Measurements from ENCODE around the gene PLB1.
"Not testable (repeated sequence)": the region's sequence is repeated elsewhere in the genome, so short reads cannot be mapped to it uniquely, and the experiment has no call there.

The PLB1 gene

GRCh38 chr2:28546242-28546641 lies 50.4 kb downstream of the PLB1 start:
- H3K4me1 ChIP-seq (ENCODE audit: insufficient read depth, low read length) = no peaks in the 10 kb centered on the region
- no peaks in the 10 kb centered on the region for H3K36me3 ChIP-seq (ENCODE audit: insufficient read depth, low read length)
- no peak overlapping the region for H3K4me3 ChIP-seq (ENCODE audit: low read depth in 1 of 2, low read length in 2 of 2)
- no peaks in the 10 kb centered on the region for H3K9me3 ChIP-seq (ENCODE audit: insufficient read depth, low read length, severe bottlenecking)
- no peak overlapping the region for H3K9ac ChIP-seq (ENCODE audit: low read depth, low read length)
- H3K27me3 ChIP-seq (ENCODE audit: insufficient read depth, low read length, poor library complexity) = peaks cover 10% of the 10 kb centered on the region
- TF ChIP-seq CTCF (IDR thresholded peaks at IDR 0.05; ENCODE audit: borderline replicate concordance, extremely low read depth, low read length, poor library complexity, severe bottlenecking) (no peak), EZH2 (IDR thresholded peaks at IDR 0.05; ENCODE audit: borderline replicate concordance, low read depth, low read length, severe bottlenecking) (no peak)
- no peak overlapping the region for H3K4me2 ChIP-seq (ENCODE audit: insufficient read depth, low read length)
- no peaks in the 10 kb centered on the region for H3K79me2 ChIP-seq (ENCODE audit: insufficient read depth, low read length)
- H3K27ac ChIP-seq (ENCODE audit: low read length) = no peak overlapping the region
- H2AFZ ChIP-seq (ENCODE audit: low read depth, low read length) = no peak overlapping the region
- no peak for DNase-seq
- no peaks in the 10 kb centered on the region for H4K20me1 ChIP-seq (ENCODE audit: insufficient read depth, low read length)
- ATAC-seq (ENCODE audit: insufficient read depth, low read depth) = no peak

GRCh38 chr2:28547223-28547860 lies 51.5 kb downstream of the PLB1 start:
- no peak overlapping the region for H2AFZ ChIP-seq (ENCODE audit: low read depth, low read length)
- no peaks in the 10 kb centered on the region for H4K20me1 ChIP-seq (ENCODE audit: insufficient read depth, low read length)
- H3K4me1 ChIP-seq (ENCODE audit: insufficient read depth, low read length) = no peaks in the 10 kb centered on the region
- no peak overlapping the region for H3K27ac ChIP-seq (ENCODE audit: low read length)
- H3K36me3 ChIP-seq (ENCODE audit: insufficient read depth, low read length) = no peaks in the 10 kb centered on the region
- no peak overlapping the region for H3K4me3 ChIP-seq (ENCODE audit: low read depth in 1 of 2, low read length in 2 of 2)
- H3K79me2 ChIP-seq (ENCODE audit: insufficient read depth, low read length) = no peaks in the 10 kb centered on the region
- TF ChIP-seq CTCF (IDR thresholded peaks at IDR 0.05; ENCODE audit: borderline replicate concordance, extremely low read depth, low read length, poor library complexity, severe bottlenecking) = no peak
- no peak for TF ChIP-seq EZH2 (IDR thresholded peaks at IDR 0.05; ENCODE audit: borderline replicate concordance, low read depth, low read length, severe bottlenecking)
- ATAC-seq (ENCODE audit: insufficient read depth, low read depth) = no peak
- no peak overlapping the region for H3K9ac ChIP-seq (ENCODE audit: low read depth, low read length)
- peaks cover 13% of the 10 kb centered on the region for H3K27me3 ChIP-seq (ENCODE audit: insufficient read depth, low read length, poor library complexity)
- H3K9me3 ChIP-seq (ENCODE audit: insufficient read depth, low read length, severe bottlenecking) = no peaks in the 10 kb centered on the region
- no peak for DNase-seq
- H3K4me2 ChIP-seq (ENCODE audit: insufficient read depth, low read length) = no peak overlapping the region

- no peaks in the 10 kb centered on the region for H4K20me1 ChIP-seq (ENCODE audit: insufficient read depth, low read length)
- no peak overlapping the region for H2AFZ ChIP-seq (ENCODE audit: low read depth, low read length)
- no peaks in the 10 kb centered on the region for H3K36me3 ChIP-seq (ENCODE audit: insufficient read depth, low read length)
- ATAC-seq (ENCODE audit: insufficient read depth, low read depth) (no peak), DNase-seq (no peak)
- TF ChIP-seq CTCF (IDR thresholded peaks at IDR 0.05; ENCODE audit: borderline replicate concordance, extremely low read depth, low read length, poor library complexity, severe bottlenecking) (no peak), EZH2 (IDR thresholded peaks at IDR 0.05; ENCODE audit: borderline replicate concordance, low read depth, low read length, severe bottlenecking) (no peak)
- no peaks in the 10 kb centered on the region for H3K4me1 ChIP-seq (ENCODE audit: insufficient read depth, low read length)
- no peak overlapping the region for H3K27ac ChIP-seq (ENCODE audit: low read length)
- no peak overlapping the region for H3K4me2 ChIP-seq (ENCODE audit: insufficient read depth, low read length)
- H3K79me2 ChIP-seq (ENCODE audit: insufficient read depth, low read length) = no peaks in the 10 kb centered on the region
- H3K9me3 ChIP-seq (ENCODE audit: insufficient read depth, low read length, severe bottlenecking) = no peaks in the 10 kb centered on the region
- H3K4me3 ChIP-seq (ENCODE audit: low read depth in 1 of 2, low read length in 2 of 2) = no peak overlapping the region
- H3K27me3 ChIP-seq (ENCODE audit: insufficient read depth, low read length, poor library complexity) = peaks cover 13% of the 10 kb centered on the region
- no peak overlapping the region for H3K9ac ChIP-seq (ENCODE audit: low read depth, low read length)
Measured at GRCh38 chr2:28547906-28548600, 52.2 kb downstream of the PLB1 start.

- H3K27me3 ChIP-seq (ENCODE audit: insufficient read depth, low read length, poor library complexity) = peaks cover 13% of the 10 kb centered on the region
- not testable (repeated sequence) for ATAC-seq (ENCODE audit: insufficient read depth, low read depth); H3K36me3 ChIP-seq (ENCODE audit: insufficient read depth, low read length)
Measured at GRCh38 chr2:28550345-28550744, 54.5 kb downstream of the PLB1 start.

More at GRCh38 chr2:28550345-28550744, 54.5 kb downstream of the PLB1 start:
- not testable (repeated sequence) for H3K4me1 ChIP-seq (ENCODE audit: insufficient read depth, low read length); DNase-seq; H3K27ac ChIP-seq (ENCODE audit: low read length); H4K20me1 ChIP-seq (ENCODE audit: insufficient read depth, low read length); H3K79me2 ChIP-seq (ENCODE audit: insufficient read depth, low read length); H3K9me3 ChIP-seq (ENCODE audit: insufficient read depth, low read length, severe bottlenecking); H3K9ac ChIP-seq (ENCODE audit: low read depth, low read length); H3K4me3 ChIP-seq (ENCODE audit: low read depth in 1 of 2, low read length in 2 of 2); H2AFZ ChIP-seq (ENCODE audit: low read depth, low read length); H3K4me2 ChIP-seq (ENCODE audit: insufficient read depth, low read length)

Data from DND-41 (cell line).